Fibroblast of skin of left biceps (primary cell): ENCODE data around the gene DAB2.
"Not testable (repeated sequence)": the region's sequence is repeated elsewhere in the genome, so short reads cannot be mapped to it uniquely, and the experiment has no call there.

Experiments
- DNase-seq, 2 experiments: peaks; one replicate each; pipeline ENCODE4 v3.0.0-alpha.2; 2013; ENCODE audit warnings: low read depth in 2 of 2

The DAB2 gene

GRCh38 chr5:39422036-39422606, 2.7 kb downstream of the DAB2 start:
- no peak for DNase-seq

GRCh38 chr5:39420482-39421145, 4.2 kb downstream of the DAB2 start:
- peak; percentile 66 to 69 for DNase-seq

GRCh38 chr5:39419796-39420195, 5.0 kb downstream of the DAB2 start:
- DNase-seq, result no peak

GRCh38 chr5:39417979-39418378, 6.8 kb downstream of the DAB2 start:
- no peak for DNase-seq

- DNase-seq, result no peak
Observed at GRCh38 chr5:39415201-39415600, 9.6 kb downstream of the DAB2 start.

GRCh38 chr5:39414426-39414825, 10.4 kb downstream of the DAB2 start:
- no peak for DNase-seq

GRCh38 chr5:39413771-39414170, 11.0 kb downstream of the DAB2 start:
- no peak for DNase-seq

GRCh38 chr5:39412721-39413394, 11.9 kb downstream of the DAB2 start:
- DNase-seq, result no peak

- no peak for DNase-seq
Observed at GRCh38 chr5:39411985-39412384, 12.8 kb downstream of the DAB2 start.

- peak in 1 of 2 experiments; percentile 35 for DNase-seq
Observed at GRCh38 chr5:39411061-39411460, 13.7 kb downstream of the DAB2 start.

GRCh38 chr5:39409033-39409432, 15.7 kb downstream of the DAB2 start:
- no peak for DNase-seq

- no peak for DNase-seq
Observed at GRCh38 chr5:39405083-39405843, 19.5 kb downstream of the DAB2 start.

GRCh38 chr5:39403761-39404160, 21.0 kb downstream of the DAB2 start:
- not testable (repeated sequence) for DNase-seq

- not testable (repeated sequence) for DNase-seq
Observed at GRCh38 chr5:39402140-39402539, 22.6 kb downstream of the DAB2 start.

GRCh38 chr5:39400713-39401578, 23.8 kb downstream of the DAB2 start:
- no peak for DNase-seq

GRCh38 chr5:39399135-39400036, 25.4 kb downstream of the DAB2 start:
- DNase-seq, result peak; percentile 97

GRCh38 chr5:39396843-39397242, 27.9 kb downstream of the DAB2 start:
- no peak for DNase-seq

- no peak for DNase-seq
Observed at GRCh38 chr5:39395521-39395920, 29.3 kb downstream of the DAB2 start.

GRCh38 chr5:39394946-39395345, 29.8 kb downstream of the DAB2 start:
- DNase-seq, result no peak

- no peak for DNase-seq
Observed at GRCh38 chr5:39390945-39391344, 33.8 kb downstream of the DAB2 start.
